GM19240 (cell line): ENCODE data around the gene ANGPTL5.
"Not testable (repeated sequence)": the region's sequence is repeated elsewhere in the genome, so short reads cannot be mapped to it uniquely, and the experiment has no call there.

ENCODE experiments used
- DNase-seq: peaks from one replicate; pipeline ENCODE4 v3.0.0; 2011; ENCODE audit warnings: low spot score; ENCODE audit not compliant: insufficient read length

ANGPTL5 gene

GRCh38 chr11:101916422-101916821 lies at the start of gene ANGPTL5:
Gene ANGPTL5 (minus strand): TSS chr11:101916522. CDS start chr11:101907909, 8,613 bp downstream.
- no peak for DNase-seq

- not testable (repeated sequence) for DNase-seq
Measured at GRCh38 chr11:101964200-101964599, 47.9 kb upstream of the ANGPTL5 start.

- DNase-seq, result no peak
Measured at GRCh38 chr11:101960231-101960630, 43.9 kb upstream of the ANGPTL5 start.

- no peak for DNase-seq
Measured at GRCh38 chr11:101955701-101956100, 39.4 kb upstream of the ANGPTL5 start.

- no peak for DNase-seq
Measured at GRCh38 chr11:101955278-101955677, 39.0 kb upstream of the ANGPTL5 start.

GRCh38 chr11:101949680-101950220 lies 33.4 kb upstream of the ANGPTL5 start:
- no peak for DNase-seq

- no peak for DNase-seq
Measured at GRCh38 chr11:101945448-101945847, 29.1 kb upstream of the ANGPTL5 start.

GRCh38 chr11:101944923-101945322 lies 28.6 kb upstream of the ANGPTL5 start:
- DNase-seq, result no peak

GRCh38 chr11:101940901-101941520 lies 24.7 kb upstream of the ANGPTL5 start:
- DNase-seq, result no peak

GRCh38 chr11:101931692-101932091 lies 15.4 kb upstream of the ANGPTL5 start:
- DNase-seq, result no peak

GRCh38 chr11:101929294-101929915 lies 13.1 kb upstream of the ANGPTL5 start:
- DNase-seq, result no peak

- DNase-seq, result no peak
Measured at GRCh38 chr11:101923554-101923953, 7.2 kb upstream of the ANGPTL5 start.

- no peak for DNase-seq
Measured at GRCh38 chr11:101920992-101921391, 4.7 kb upstream of the ANGPTL5 start.

- DNase-seq, result no peak
Measured at GRCh38 chr11:101917226-101917625, 904 bp upstream of the ANGPTL5 start.

- peak; percentile 8 for DNase-seq
Measured at GRCh38 chr11:101915791-101916291, 481 bp downstream of the ANGPTL5 start.

- DNase-seq, result peak; percentile 71
Measured at GRCh38 chr11:101914738-101915426, 1.4 kb downstream of the ANGPTL5 start, which contains the start of gene CEP126. Gene CEP126 (plus strand): TSS chr11:101915010. CDS start chr11:101915285, 275 bp downstream.

- no peak for DNase-seq
Measured at GRCh38 chr11:101914341-101914737, 2.0 kb downstream of the ANGPTL5 start.

GRCh38 chr11:101913656-101914055 lies 2.7 kb downstream of the ANGPTL5 start:
- no peak for DNase-seq

GRCh38 chr11:101912823-101913284 lies 3.5 kb downstream of the ANGPTL5 start:
- no peak for DNase-seq

- no peak for DNase-seq
Measured at GRCh38 chr11:101909087-101909486, 7.2 kb downstream of the ANGPTL5 start.

GRCh38 chr11:101907815-101908214 lies 8.5 kb downstream of the ANGPTL5 start:
- DNase-seq, result no peak

- DNase-seq, result no peak
Measured at GRCh38 chr11:101894505-101894904, 21.8 kb downstream of the ANGPTL5 start.
